IMR-90 (cell line): Measurements from ENCODE around the gene FOXP1. TPM values are rescaled to one million over a fixed set of nuclear protein-coding genes. Genes with fewer than 3 reads are reported as not detected.

Source experiments
- ATAC-seq: fragments of 200-7000 bp; cut with Tn5 transposase; 2 replicates; pipeline ENCODE4 v1.9.1; 2020; ENCODE audit warnings: low read depth, mild to moderate bottlenecking, moderate library complexity
- BruUV-seq: library from RNA; stranded (reverse); fragments of 400-500 nt; replicated peaks from 2 replicates; lab custom pipeline; 2021; lab: Mats Ljungman, UMichigan
- CTCF ChIA-PET: fragments of 300-600 bp; formaldehyde crosslinking; extraction: SDS; loops from one replicate; lab custom pipeline; 2021; ENCODE audit warnings: antibody characterized with exemption; lab: Yijun Ruan, JAX
- POLR2A ChIA-PET: fragments of 300-600 bp; sonication (Branson Sonifier 250); formaldehyde crosslinking; loops from one replicate; lab custom pipeline; 2022; ENCODE audit warnings: antibody characterized with exemption; ENCODE audit not compliant: unreplicated experiment; lab: Charles Lee
- DNase-seq: peaks from one replicate; pipeline ENCODE4 v3.0.0; 2013
- H2AFZ ChIP-seq: replicated peaks from 2 replicates; pipeline ENCODE3; 2013; ENCODE audit warnings: low read length, mild to moderate bottlenecking; ENCODE audit not compliant: poor library complexity
- H2AK5ac ChIP-seq: 2 replicates; pipeline ENCODE4 v1.6.1; 2013; ENCODE audit warnings: low read depth, low read length, inconsistent platforms
- H2AK9ac ChIP-seq: replicated peaks from 2 replicates; pipeline ENCODE3; 2013; ENCODE audit warnings: mild to moderate bottlenecking, low read depth, low read length, moderate library complexity; ENCODE audit not compliant: poor library complexity
- H2BK120ac ChIP-seq: 2 replicates; pipeline ENCODE4 v1.6.1; 2013; ENCODE audit warnings: low read depth, low read length, inconsistent platforms
- H2BK15ac ChIP-seq: 3 replicates; pipeline ENCODE4 v1.6.1; 2013; ENCODE audit warnings: low read depth, low read length, inconsistent platforms
- H2BK20ac ChIP-seq: 2 replicates; pipeline ENCODE4 v1.6.1; 2013; ENCODE audit warnings: low read depth, mild to moderate bottlenecking, inconsistent platforms, low read length, moderate library complexity
- H2BK5ac ChIP-seq: 2 replicates; pipeline ENCODE4 v1.6.1; 2013; ENCODE audit warnings: mild to moderate bottlenecking, low read depth, low read length, inconsistent platforms; ENCODE audit not compliant: poor library complexity, severe bottlenecking
- H3K14ac ChIP-seq: replicated peaks from 2 replicates; pipeline ENCODE4 v1.6.1; 2013; ENCODE audit warnings: low read depth, low read length, inconsistent platforms
- H3K18ac ChIP-seq: 2 replicates; pipeline ENCODE4 v1.6.1; 2013; ENCODE audit warnings: low read depth, low read length, control low read depth
- H3K23ac ChIP-seq: 2 replicates; pipeline ENCODE4 v1.6.1; 2013; ENCODE audit warnings: low read depth, low read length, inconsistent platforms
- H3K27ac ChIP-seq: 2 replicates; pipeline ENCODE4 v1.5.1; 2013; ENCODE audit warnings: mild to moderate bottlenecking, control low read depth, low read length; ENCODE audit not compliant: insufficient read depth
- H3K27me3 ChIP-seq: 2 replicates; pipeline ENCODE4 v1.6.1; 2013; ENCODE audit warnings: low read length; ENCODE audit not compliant: control insufficient read depth, insufficient read depth
- H3K36me3 ChIP-seq: 2 replicates; pipeline ENCODE4 v1.6.1; 2013; ENCODE audit warnings: low read length, mixed read lengths; ENCODE audit not compliant: control insufficient read depth, insufficient read depth
- H3K4ac ChIP-seq: 2 replicates; pipeline ENCODE4 v1.6.1; 2013; ENCODE audit warnings: low read depth, low read length, inconsistent platforms
- H3K4me1 ChIP-seq: 2 replicates; pipeline ENCODE4 v1.6.1; 2013; ENCODE audit warnings: low read length, mixed read lengths; ENCODE audit not compliant: control insufficient read depth, insufficient read depth
- H3K4me2 ChIP-seq: 2 replicates; pipeline ENCODE4 v1.6.1; 2013; ENCODE audit warnings: low read depth, mild to moderate bottlenecking, control low read depth, low read length, moderate library complexity
- H3K4me3 ChIP-seq: 2 replicates; pipeline ENCODE4 v1.5.1; 2013; ENCODE audit warnings: low read depth, mild to moderate bottlenecking, control low read depth, low read length, moderate library complexity; ENCODE audit not compliant: insufficient read depth
- H3K56ac ChIP-seq: 2 replicates; pipeline ENCODE4 v1.6.1; 2013; ENCODE audit warnings: low read length, inconsistent platforms; ENCODE audit not compliant: insufficient read depth; ENCODE audit errors: extremely low read depth
- H3K79me1 ChIP-seq, 2 experiments: 2 replicates each; pipeline ENCODE4 v1.6.1; 2013; ENCODE audit warnings: low read length in 2 of 2, inconsistent platforms in 1 of 2, low read depth in 1 of 2
- H3K9ac ChIP-seq: 2 replicates; pipeline ENCODE4 v1.6.1; 2013; ENCODE audit warnings: low read depth, low read length, control low read depth
- H3K9me1 ChIP-seq: 2 replicates; pipeline ENCODE4 v1.6.1; 2013; ENCODE audit warnings: low read length, inconsistent platforms; ENCODE audit not compliant: insufficient read depth
- H3K9me3 ChIP-seq: 2 replicates; pipeline ENCODE4 v1.6.1; 2013; ENCODE audit warnings: low read length; ENCODE audit not compliant: control insufficient read depth, insufficient read depth
- H4K20me1 ChIP-seq: 2 replicates; pipeline ENCODE4 v1.6.1; 2013; ENCODE audit warnings: low read length, inconsistent platforms; ENCODE audit not compliant: insufficient read depth
- H4K5ac ChIP-seq: 2 replicates; pipeline ENCODE4 v1.6.1; 2013; ENCODE audit warnings: mild to moderate bottlenecking, low read depth, low read length, control low read depth
- H4K8ac ChIP-seq, 2 experiments: 2 replicates each; pipeline ENCODE4 v1.6.1; 2013; ENCODE audit warnings: low read depth in 2 of 2, low read length in 2 of 2, control low read depth in 1 of 2, inconsistent platforms in 1 of 2
- H4K91ac ChIP-seq: 2 replicates; pipeline ENCODE4 v1.6.1; 2013; ENCODE audit warnings: low read depth, low read length, inconsistent platforms; ENCODE audit not compliant: insufficient read depth
- CEBPB ChIP-seq: IDR thresholded peaks from 2 replicates; pipeline ENCODE4 v1.6.1; 2012; ENCODE audit warnings: low read depth, low read length, improper control_type of control experiment
- CHD1 ChIP-seq: IDR thresholded peaks from 2 replicates; pipeline ENCODE4 v1.6.1; 2012; ENCODE audit warnings: low read depth, low read length, improper control_type of control experiment
- CTCF ChIP-seq: conservative IDR thresholded peaks from 2 replicates; pipeline ENCODE4 v1.5.1; 2012; ENCODE audit warnings: mild to moderate bottlenecking, low read depth, low read length, improper control_type of control experiment
- MAZ ChIP-seq: IDR thresholded peaks from 2 replicates; pipeline ENCODE4 v1.6.1; 2012; ENCODE audit warnings: low read depth, mild to moderate bottlenecking, low read length, improper control_type of control experiment, moderate library complexity, borderline replicate concordance
- NFE2L2 ChIP-seq: fragments of 150-350 bp; IDR thresholded peaks from 2 replicates; pipeline ENCODE4 v1.6.1; 2016; ENCODE audit warnings: low read depth, mild to moderate bottlenecking, low read length
- RAD21 ChIP-seq: IDR thresholded peaks from 2 replicates; pipeline ENCODE4 v1.6.1; 2012; ENCODE audit warnings: low read length, improper control_type of control experiment
- RCOR1 ChIP-seq: IDR thresholded peaks from 2 replicates; pipeline ENCODE4 v1.6.1; 2012; ENCODE audit warnings: mild to moderate bottlenecking, low read length, improper control_type of control experiment; ENCODE audit not compliant: insufficient replicate concordance
- SMC3 ChIP-seq: fragments of 150-350 bp; IDR thresholded peaks from 2 replicates; pipeline ENCODE4 v1.6.1; 2016; ENCODE audit warnings: low read depth, mild to moderate bottlenecking, antibody characterized with exemption, low read length, moderate library complexity
- USF2 ChIP-seq: fragments of 150-350 bp; IDR thresholded peaks from 2 replicates; pipeline ENCODE4 v1.6.1; 2017; ENCODE audit warnings: mild to moderate bottlenecking, antibody characterized with exemption, low read length, low read depth
- WGBS, 2 experiments: methylation state at CpG; one replicate each; pipeline versions ENCODE4 v1.1.5 to v1.1.7; 2013; ENCODE audit warnings: missing lambda C conversion rate in 2 of 2; ENCODE audit not compliant: insufficient read length in 1 of 2; ENCODE audit errors: extremely low coverage in 2 of 2; 5-methylcytosine and 5-hydroxymethylcytosine counted together
- dilution Hi-C: fragments of 300-500 bp; cut with HindIII; formaldehyde crosslinking; loops from one replicate; pipeline ENCODE4 v1.14.3; 2018; ENCODE audit warnings: low sequenced_read_pairs; ENCODE audit not compliant: unreplicated experiment
- in situ Hi-C: fragments of 300-500 bp; cut with MboI; formaldehyde crosslinking; loops from 3 replicates; pipeline ENCODE4 v1.14.3; 2019; ENCODE audit warnings: low sequenced_read_pairs, inconsistent platforms, mixed read lengths
- intact Hi-C: fragments of 100-400 bp; cut with micrococcal nuclease; formaldehyde crosslinking; loops from 2 replicates; pipeline ENCODE4 v1.10.0; 2022
- polyA plus RNA-seq, 3 experiments: library from polyadenylated mRNA; depleted of rRNA; stranded (reverse); fragments of >200 nt; gene quantifications; 2 replicates each; pipeline ENCODE4 v1.2.3, GENCODE V29; 2012; ENCODE audit warnings: low replicate concordance in 1 of 3
- total RNA-seq: library from RNA; depleted of rRNA; stranded (reverse); fragments of >200 nt; gene quantifications from 2 replicates; pipeline ENCODE4 v1.2.3, GENCODE V29; 2012
- TF ChIP-seq, protein P1 (sequence below): fragments of 150-350 bp; IDR thresholded peaks from 2 replicates; pipeline ENCODE4 v1.6.1; 2016; ENCODE audit warnings: low read depth, mild to moderate bottlenecking, low read length, moderate library complexity, borderline replicate concordance

FOXP1 gene
- total and polyA plus RNA-seq, 2 of the 4 experiments (the other 2 are of a cell fraction), result 37.0 to 132 TPM

GRCh38 chr3:71348001-71348632, 235.4 kb downstream of the FOXP1 start:
- Histone ChIP-seq H3K79me1 (peaks cover 3 to 5% of the 10 kb centered on the region in 2 experiments; a peak in 2 of 4 replicates), H3K4me1 (no peaks in the 10 kb centered on the region), H4K5ac (no peak overlapping the region), H3K4ac (no peak overlapping the region), H2BK15ac (no peak overlapping the region), H3K9me1 (no peaks in the 10 kb centered on the region; the same call in 1 of the 2 replicates), H4K8ac (no peak overlapping the region), H2BK20ac (no peak overlapping the region), H3K9me3 (no peaks in the 10 kb centered on the region), H3K18ac (no peak overlapping the region), H2BK5ac (no peak overlapping the region), H3K23ac (no peak overlapping the region), H2AFZ (no peak overlapping the region), H3K27me3 (no peaks in the 10 kb centered on the region), H3K9ac (no peak overlapping the region), H2BK120ac (no peak overlapping the region), H3K4me3 (no peak overlapping the region), H4K91ac (no peak overlapping the region), H3K4me2 (no peak overlapping the region), H2AK5ac (no peak overlapping the region), H3K27ac (no peak overlapping the region), H2AK9ac (no peak overlapping the region), H3K14ac (no peak overlapping the region), H3K36me3 (no peaks in the 10 kb centered on the region), H3K56ac (no peak overlapping the region), H4K20me1 (no peaks in the 10 kb centered on the region)
- DNase-seq, result no peak
- no CpG with 5 or more reads among the region's 9 CpGs for WGBS, 2 experiments
- dilution Hi-C loops (no loop called here), in situ Hi-C loops (no loop called here), intact Hi-C loops (no loop called here)
- no peak for ATAC-seq
- no TSS peak for BruUV-seq
- no peak for TF ChIP-seq RCOR1
- no peak for TF ChIP-seq CTCF
- TF ChIP-seq, protein P1, sequence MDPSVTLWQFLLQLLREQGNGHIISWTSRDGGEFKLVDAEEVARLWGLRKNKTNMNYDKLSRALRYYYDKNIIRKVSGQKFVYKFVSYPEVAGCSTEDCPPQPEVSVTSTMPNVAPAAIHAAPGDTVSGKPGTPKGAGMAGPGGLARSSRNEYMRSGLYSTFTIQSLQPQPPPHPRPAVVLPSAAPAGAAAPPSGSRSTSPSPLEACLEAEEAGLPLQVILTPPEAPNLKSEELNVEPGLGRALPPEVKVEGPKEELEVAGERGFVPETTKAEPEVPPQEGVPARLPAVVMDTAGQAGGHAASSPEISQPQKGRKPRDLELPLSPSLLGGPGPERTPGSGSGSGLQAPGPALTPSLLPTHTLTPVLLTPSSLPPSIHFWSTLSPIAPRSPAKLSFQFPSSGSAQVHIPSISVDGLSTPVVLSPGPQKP, result no peak
- TF ChIP-seq MAZ, result no peak
- TF ChIP-seq SMC3, result no peak
- no peak for TF ChIP-seq CHD1
- TF ChIP-seq USF2, result no peak
- TF ChIP-seq NFE2L2, result no peak
- TF ChIP-seq RAD21, result no peak
- no peak for TF ChIP-seq CEBPB
- CTCF ChIA-PET, result no interaction called here
- POLR2A ChIA-PET, result no interaction called here
